A549 treated with dexamethasone at 1 μM for 4 hours (cell line): Measurements from ENCODE around the gene PDIK1L. TPM values are rescaled to one million over a fixed set of nuclear protein-coding genes. Genes with fewer than 3 reads are reported as not detected.

ENCODE experiments used
- total RNA-seq: library from RNA; stranded (reverse); fragments of 200-300 nt; extraction: Qiagen RNA extraction; gene quantifications from 5 replicates; pipeline ENCODE4 v1.2.3, GENCODE V29; 2022

PDIK1L gene
- 1.9 to 2.4 TPM (median 2.0 TPM) in 5 replicates for total RNA-seq

GRCh38 chr1:26111530-26112406 lies at the start of gene PDIK1L:
Gene PDIK1L, plus strand, starts transcription at chr1:26111824. Its CDS starts 2,485 bp downstream, at chr1:26114309.

GRCh38 chr1:26067432-26067911 lies 44.2 kb upstream of the PDIK1L start, which contains the start of gene TRIM63:
Gene TRIM63, minus strand, starts transcription at chr1:26067630. Its CDS starts 136 bp downstream, at chr1:26067494.

GRCh38 chr1:26158908-26159742 lies 47.5 kb downstream of the PDIK1L start, which contains the start of gene FAM110D:
Gene FAM110D, plus strand, starts transcription at chr1:26159079. Its CDS starts 2,213 bp downstream, at chr1:26161292.

GRCh38 chr1:26168410-26169197 lies 57.0 kb downstream of the PDIK1L start, which contains the start of gene C1orf232:
Gene C1orf232, minus strand, starts transcription at chr1:26168963. Its CDS starts 464 bp downstream, at chr1:26168499.

GRCh38 chr1:26169669-26170471 lies 58.2 kb downstream of the PDIK1L start, which contains the start of gene ZNF593:
Gene ZNF593, plus strand, starts transcription at chr1:26169908. Its CDS starts 76 bp downstream, at chr1:26169984.

GRCh38 chr1:26171084-26172072 lies 59.8 kb downstream of the PDIK1L start, which contains the start of gene ZNF593OS:
Gene ZNF593OS, minus strand, starts transcription at chr1:26171832. Its CDS starts 171 bp downstream, at chr1:26171661.

Other genes starting within 250 kb of the PDIK1L start
- gene PAQR7, start 236.1 kb upstream of the PDIK1L start, total RNA-seq = 4.8 to 8.7 TPM (median 7.7 TPM) in 5 replicates
- 223 to 236 TPM (median 227 TPM) in 5 replicates for gene STMN1, start 205.4 kb upstream of the PDIK1L start, total RNA-seq
- gene PAFAH2, start 113.8 kb upstream of the PDIK1L start, total RNA-seq = 6.8 to 8.4 TPM (median 8.0 TPM) in 5 replicates
- 0.05 TPM in 1 of 5 replicates, not detected in the others for gene EXTL1, start 90.0 kb upstream of the PDIK1L start, total RNA-seq
- 0.27 to 0.55 TPM (median 0.36 TPM) in 5 replicates for gene SLC30A2, start 65.7 kb upstream of the PDIK1L start, total RNA-seq
- 1.7 to 2.8 TPM (median 2.2 TPM) in 5 replicates for gene TRIM63, start 44.2 kb upstream of the PDIK1L start, total RNA-seq
- gene FAM110D, start 47.3 kb downstream of the PDIK1L start, total RNA-seq = 0.04 TPM in 2 of 5 replicates, not detected in the others
- gene C1orf232, start 57.1 kb downstream of the PDIK1L start, total RNA-seq = not detected in 5 replicates
- 46.6 to 63.3 TPM (median 55.0 TPM) in 5 replicates for gene ZNF593, start 58.1 kb downstream of the PDIK1L start, total RNA-seq
- 0.10 to 0.70 TPM in 2 of 5 replicates, not detected in the others for gene ZNF593OS, start 60.0 kb downstream of the PDIK1L start, total RNA-seq
- 0.17 to 0.57 TPM (median 0.31 TPM) in 4 of 5 replicates, not detected in the other for gene CNKSR1, start 65.7 kb downstream of the PDIK1L start, total RNA-seq
- not detected in 5 replicates for gene CATSPER4, start 78.8 kb downstream of the PDIK1L start, total RNA-seq
- 10.7 to 12.9 TPM (median 12.3 TPM) in 5 replicates for gene CEP85, start 122.4 kb downstream of the PDIK1L start, total RNA-seq
- gene SH3BGRL3, start 168.3 kb downstream of the PDIK1L start, total RNA-seq = 113 to 153 TPM (median 142 TPM) in 5 replicates
- gene UBXN11, start 194.8 kb downstream of the PDIK1L start, total RNA-seq = 9.7 to 14.8 TPM (median 13.5 TPM) in 5 replicates
- 0.38 TPM in 1 of 5 replicates, not detected in the others for gene CD52, start 206.1 kb downstream of the PDIK1L start, total RNA-seq
- gene CRYBG2, start 242.3 kb downstream of the PDIK1L start, total RNA-seq = 1.1 to 2.1 TPM (median 1.5 TPM) in 5 replicates